ENCODE results near the gene FSTL4.

FSTL4 gene

GRCh38 chr5:133285583-133286021 lies 326.7 kb downstream of the FSTL4 start:
- ATAC-seq = no peak; the same call in 2 of the 3 replicates
- TF ChIP-seq ISL1 (CRISPR knock-in tag; IDR thresholded peaks at IDR 0.05) = no peak
- TF ChIP-seq ARNTL (CRISPR knock-in tag; IDR thresholded peaks at IDR 0.05; ENCODE audit: borderline replicate concordance, low read depth) = no peak
- TF ChIP-seq ZNF8 (CRISPR knock-in tag; IDR thresholded peaks at IDR 0.05) = no peak

DNA sequence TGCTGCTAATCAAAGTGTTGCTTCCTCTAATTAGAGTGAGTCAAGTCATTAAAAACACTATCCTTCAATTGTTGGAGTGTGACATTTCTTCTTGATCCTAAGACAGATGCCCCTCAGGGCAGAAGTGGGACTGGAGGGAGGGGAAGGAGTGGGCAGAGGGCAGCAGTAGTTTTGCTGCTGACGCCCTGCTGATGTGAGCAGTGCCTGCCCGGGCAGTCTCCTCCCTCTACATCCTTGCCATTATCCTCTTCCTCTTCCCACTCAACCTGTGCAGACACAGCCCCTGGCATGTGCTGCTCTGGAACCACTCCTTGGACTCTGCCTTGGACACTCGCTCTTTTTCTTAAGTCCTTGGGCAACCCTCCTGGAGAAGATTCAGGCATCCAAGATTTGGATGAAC lies 328.0 kb downstream of the FSTL4 start:
- TF ChIP-seq GLIS3 (CRISPR knock-in tag; IDR thresholded peaks at IDR 0.05) = no peak
- TF ChIP-seq ESRRG (CRISPR knock-in tag; IDR thresholded peaks at IDR 0.05) = no peak
- TF ChIP-seq CREB5 (CRISPR knock-in tag; IDR thresholded peaks at IDR 0.05; ENCODE audit: low read depth) = no peak
- no peak for TF ChIP-seq BACH2 (CRISPR knock-in tag; IDR thresholded peaks at IDR 0.05; ENCODE audit: borderline replicate concordance)
- no peak for TF ChIP-seq RARB (CRISPR knock-in tag; IDR thresholded peaks at IDR 0.05)
- TF ChIP-seq ZC3H10 (CRISPR knock-in tag; IDR thresholded peaks at IDR 0.05) = no peak
- TF ChIP-seq TSHZ2 (CRISPR knock-in tag; IDR thresholded peaks at IDR 0.05) = no peak
- no peak for TF ChIP-seq CSRNP3 (CRISPR knock-in tag; IDR thresholded peaks at IDR 0.05)
- no peak for TF ChIP-seq ZNF70 (CRISPR knock-in tag; IDR thresholded peaks at IDR 0.05)
- TF ChIP-seq CSDC2 (CRISPR knock-in tag; IDR thresholded peaks at IDR 0.05) = no peak
- no peak for TF ChIP-seq SNAI2 (CRISPR knock-in tag; IDR thresholded peaks at IDR 0.05)
- TF ChIP-seq TCF4 (CRISPR knock-in tag; IDR thresholded peaks at IDR 0.05; ENCODE audit: borderline replicate concordance) = no peak
- no peak for TF ChIP-seq ZFP3 (CRISPR knock-in tag; IDR thresholded peaks at IDR 0.05)
- no peak for TF ChIP-seq OSR1 (CRISPR knock-in tag; IDR thresholded peaks at IDR 0.05)
- TF ChIP-seq ZNF565 (CRISPR knock-in tag; conservative IDR thresholded peaks at IDR 0.05; ENCODE audit: low read depth) = no peak
- no peak for TF ChIP-seq ISL1 (CRISPR knock-in tag; IDR thresholded peaks at IDR 0.05)
- ATAC-seq = no peak

DNA sequence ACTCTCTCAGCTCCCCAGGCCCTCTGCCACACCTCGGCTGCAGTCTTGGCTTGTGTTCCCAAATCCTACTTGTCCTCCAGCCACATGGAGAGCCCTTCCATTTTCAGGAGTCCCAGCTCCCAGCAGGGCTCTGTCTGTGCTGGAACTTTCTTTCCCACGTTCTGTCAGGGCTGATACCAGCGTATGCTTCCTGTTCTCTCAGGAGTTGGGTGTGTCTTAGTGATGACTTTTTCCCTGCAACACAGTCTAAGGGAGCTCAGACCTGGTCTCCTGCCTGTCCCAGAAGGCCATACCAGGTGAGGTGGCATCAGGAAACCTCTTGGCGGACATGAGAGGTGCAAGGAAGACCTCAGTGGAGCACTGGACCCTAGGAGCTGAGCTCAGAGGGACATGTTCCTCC lies 334.0 kb downstream of the FSTL4 start:
- no peak for ATAC-seq
- TF ChIP-seq CREB5 (CRISPR knock-in tag; IDR thresholded peaks at IDR 0.05; ENCODE audit: low read depth) (no peak), RARB (CRISPR knock-in tag; IDR thresholded peaks at IDR 0.05) (no peak), ARNTL (CRISPR knock-in tag; IDR thresholded peaks at IDR 0.05; ENCODE audit: borderline replicate concordance, low read depth) (no peak), CSDC2 (CRISPR knock-in tag; IDR thresholded peaks at IDR 0.05) (no peak), ESRRG (CRISPR knock-in tag; IDR thresholded peaks at IDR 0.05) (no peak), ZFP30 (CRISPR knock-in tag; IDR thresholded peaks at IDR 0.05) (no peak), ZNF565 (CRISPR knock-in tag; conservative IDR thresholded peaks at IDR 0.05; ENCODE audit: low read depth) (no peak), ZC3H10 (CRISPR knock-in tag; IDR thresholded peaks at IDR 0.05) (no peak), SNAI2 (CRISPR knock-in tag; IDR thresholded peaks at IDR 0.05) (no peak), TSHZ2 (CRISPR knock-in tag; IDR thresholded peaks at IDR 0.05) (no peak), TCF4 (CRISPR knock-in tag; IDR thresholded peaks at IDR 0.05; ENCODE audit: borderline replicate concordance) (no peak), ISL1 (CRISPR knock-in tag; IDR thresholded peaks at IDR 0.05) (no peak), PPARA (CRISPR knock-in tag; IDR thresholded peaks at IDR 0.05; ENCODE audit: borderline replicate concordance) (no peak), OSR1 (CRISPR knock-in tag; IDR thresholded peaks at IDR 0.05) (no peak), GLIS3 (CRISPR knock-in tag; IDR thresholded peaks at IDR 0.05) (no peak)
- TF ChIP-seq, protein P1, sequence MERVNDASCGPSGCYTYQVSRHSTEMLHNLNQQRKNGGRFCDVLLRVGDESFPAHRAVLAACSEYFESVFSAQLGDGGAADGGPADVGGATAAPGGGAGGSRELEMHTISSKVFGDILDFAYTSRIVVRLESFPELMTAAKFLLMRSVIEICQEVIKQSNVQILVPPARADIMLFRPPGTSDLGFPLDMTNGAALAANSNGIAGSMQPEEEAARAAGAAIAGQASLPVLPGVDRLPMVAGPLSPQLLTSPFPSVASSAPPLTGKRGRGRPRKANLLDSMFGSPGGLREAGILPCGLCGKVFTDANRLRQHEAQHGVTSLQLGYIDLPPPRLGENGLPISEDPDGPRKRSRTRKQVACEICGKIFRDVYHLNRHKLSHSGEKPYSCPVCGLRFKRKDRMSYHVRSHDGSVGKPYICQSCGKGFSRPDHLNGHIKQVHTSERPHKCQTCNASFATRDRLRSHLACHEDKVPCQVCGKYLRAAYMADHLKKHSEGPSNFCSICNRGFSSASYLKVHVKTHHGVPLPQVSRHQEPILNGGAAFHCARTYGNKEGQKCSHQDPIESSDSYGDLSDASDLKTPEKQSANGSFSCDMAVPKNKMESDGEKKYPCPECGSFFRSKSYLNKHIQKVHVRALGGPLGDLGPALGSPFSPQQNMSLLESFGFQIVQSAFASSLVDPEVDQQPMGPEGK (CRISPR knock-in tag; IDR thresholded peaks at IDR 0.05; ENCODE audit: borderline replicate concordance) = no peak
